ENCODE results near the gene TTC24.

DNA sequence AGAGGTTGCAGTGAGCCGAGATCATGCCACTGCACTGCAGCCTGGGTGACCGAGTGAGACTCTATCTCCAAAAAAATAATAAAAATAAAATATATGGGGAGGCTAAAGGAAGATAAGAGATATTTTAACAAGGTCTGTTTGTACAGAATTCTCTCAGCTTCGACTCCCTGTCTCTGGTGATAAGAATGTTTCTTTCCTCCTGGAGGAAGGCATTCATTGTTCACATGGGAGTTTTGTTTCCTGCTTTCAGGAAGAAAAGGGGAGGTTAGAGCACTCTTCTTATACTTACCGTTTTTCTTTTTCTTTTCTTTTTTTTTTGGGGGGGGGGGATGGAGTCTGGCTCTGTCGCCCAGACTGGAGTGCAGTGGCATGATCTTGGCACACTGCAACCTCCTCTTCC is 10.0 kb downstream of the TTC24 start:
- TF ChIP-seq CTCF (IDR thresholded peaks at IDR 0.05) (no peak), POLR2A (IDR thresholded peaks at IDR 0.05) (no peak)
